ENCODE results near the gene IFNAR1.

The IFNAR1 gene

GRCh38 chr21:33324291-33325221 lies at the start of gene IFNAR1:
TSS of gene IFNAR1 (plus strand) at chr21:33324970. CDS start at chr21:33325056, 86 bp downstream.
- peak; percentile 99 for DNase-seq

- DNase-seq = no peak
Observed at GRCh38 chr21:33278721-33279120, 46.0 kb upstream of the IFNAR1 start.

DNA sequence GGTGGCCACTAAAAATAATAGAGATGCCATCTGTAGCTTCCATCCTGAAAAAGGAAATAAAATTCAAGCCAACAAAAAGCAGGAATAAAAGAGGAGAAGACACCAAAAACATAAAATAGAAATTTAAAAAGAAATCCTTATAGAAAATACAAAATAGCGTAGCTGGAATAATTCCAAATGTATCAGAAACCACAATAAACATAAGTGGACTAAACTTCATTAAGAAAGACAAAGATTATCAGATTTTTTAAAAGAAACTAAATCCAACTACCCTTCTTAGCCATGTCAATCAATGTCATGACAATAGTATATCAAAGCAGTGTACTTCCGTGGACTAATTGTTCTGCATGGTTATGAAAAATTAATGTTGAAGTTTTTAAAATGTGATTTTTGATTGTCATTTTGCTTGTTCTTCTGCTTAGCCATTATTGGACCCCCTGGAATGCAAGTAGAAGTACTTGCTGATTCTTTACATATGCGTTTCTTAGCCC lies 45.4 kb upstream of the IFNAR1 start:
- no peak for DNase-seq

DNA sequence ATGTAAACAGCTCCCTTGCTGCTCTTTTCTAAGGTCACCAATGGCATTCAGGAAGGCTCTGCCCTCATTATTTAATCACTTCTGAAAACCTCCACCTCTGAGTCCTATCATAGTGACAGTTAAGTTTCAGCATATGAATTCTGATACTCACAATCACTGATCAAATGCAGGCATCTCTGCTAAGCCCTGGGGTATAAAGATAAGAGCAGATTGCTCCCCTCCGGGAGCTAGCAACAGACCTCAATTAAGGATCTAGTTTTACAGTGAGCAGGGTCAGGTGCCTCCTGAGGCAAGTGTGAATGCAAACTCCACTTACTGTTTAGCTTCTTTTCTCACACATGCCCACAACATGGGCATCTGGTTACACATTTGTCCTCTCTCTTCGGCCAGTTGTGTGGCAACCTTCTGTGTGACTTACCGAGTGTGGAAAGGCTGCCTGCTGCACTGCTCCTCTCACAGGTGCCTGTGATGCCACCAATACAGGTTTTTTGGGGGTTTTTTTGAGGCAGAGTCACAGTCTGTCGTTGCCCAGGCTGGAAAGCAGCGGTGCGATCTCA lies 43.6 kb upstream of the IFNAR1 start:
- DNase-seq = no peak

DNA sequence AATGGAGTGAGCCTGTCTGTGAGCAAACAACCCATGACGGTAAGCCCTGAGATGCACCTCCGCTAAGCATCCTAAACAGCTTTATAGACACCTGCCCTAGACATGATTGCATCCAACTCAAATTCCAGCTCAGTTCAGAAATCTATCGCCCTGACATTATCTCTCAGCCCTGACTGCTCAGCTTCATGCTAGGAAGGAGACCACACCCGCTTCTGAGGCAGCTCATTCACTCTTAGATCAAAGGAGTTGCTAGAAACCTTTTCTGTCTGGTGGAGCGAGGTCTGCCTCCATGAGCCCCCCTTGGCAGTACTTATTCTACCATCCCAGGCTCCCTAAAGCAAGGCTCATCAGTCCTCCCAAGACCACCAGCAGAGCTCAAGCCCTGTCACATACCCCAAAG lies 41.6 kb upstream of the IFNAR1 start:
- no peak for DNase-seq

GRCh38 chr21:33286076-33286475 lies 38.7 kb upstream of the IFNAR1 start:
- DNase-seq = no peak

GRCh38 chr21:33286600-33287456 lies 37.9 kb upstream of the IFNAR1 start:
- DNase-seq = no peak

DNA sequence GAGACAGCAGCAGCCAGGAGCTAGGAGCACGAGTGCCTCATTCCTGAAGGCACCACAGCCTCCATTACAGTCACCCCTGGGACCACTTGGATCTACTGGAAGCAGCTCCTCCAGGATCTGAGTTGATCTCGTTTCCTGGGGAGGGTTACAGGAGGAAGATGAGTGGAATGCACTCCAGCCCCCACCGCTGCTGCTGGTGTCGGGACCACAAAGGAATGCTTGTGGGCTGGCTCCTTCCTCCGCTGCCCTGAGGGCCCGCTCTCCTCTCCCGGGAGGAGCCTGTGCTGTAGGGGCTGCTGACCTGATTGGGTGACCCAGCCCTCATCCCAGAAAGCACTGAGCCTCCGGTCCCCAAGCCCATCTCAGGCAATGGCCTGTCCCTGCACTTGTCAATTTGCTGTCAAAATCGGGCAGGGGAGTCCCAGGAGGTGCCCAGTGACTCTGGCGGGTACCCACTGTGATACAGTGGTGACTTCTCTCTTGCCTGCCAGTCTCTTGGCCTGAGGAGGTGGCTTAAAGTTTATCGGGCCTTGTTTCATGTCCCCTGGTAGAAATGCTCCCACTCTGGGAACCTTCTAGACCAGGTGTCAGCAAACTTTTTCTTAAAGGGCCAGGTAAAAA lies 35.5 kb upstream of the IFNAR1 start:
- DNase-seq = no peak

GRCh38 chr21:33290441-33290840 lies 34.3 kb upstream of the IFNAR1 start:
- no peak for DNase-seq

GRCh38 chr21:33291686-33292085 lies 33.1 kb upstream of the IFNAR1 start:
- no peak for DNase-seq

DNA sequence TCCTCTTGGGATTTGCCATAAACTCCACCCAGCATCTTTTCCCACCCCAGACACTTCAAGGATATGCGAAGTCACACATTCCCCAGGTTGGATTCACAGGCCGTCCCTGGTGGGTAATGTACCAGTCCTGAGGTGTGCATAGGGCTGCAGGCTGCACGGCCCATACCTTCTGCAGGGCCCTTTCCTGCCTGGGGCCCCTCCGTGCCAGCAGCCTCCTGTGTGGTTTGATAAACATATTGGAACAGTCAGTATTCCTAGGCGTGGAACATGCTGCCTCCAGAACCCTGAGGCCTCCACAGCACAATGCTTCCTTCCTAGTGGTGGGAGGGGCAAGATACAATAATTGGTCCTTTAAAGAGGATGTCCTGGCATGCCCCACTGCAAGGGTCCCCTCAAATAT lies 32.0 kb upstream of the IFNAR1 start:
- DNase-seq = no peak

DNA sequence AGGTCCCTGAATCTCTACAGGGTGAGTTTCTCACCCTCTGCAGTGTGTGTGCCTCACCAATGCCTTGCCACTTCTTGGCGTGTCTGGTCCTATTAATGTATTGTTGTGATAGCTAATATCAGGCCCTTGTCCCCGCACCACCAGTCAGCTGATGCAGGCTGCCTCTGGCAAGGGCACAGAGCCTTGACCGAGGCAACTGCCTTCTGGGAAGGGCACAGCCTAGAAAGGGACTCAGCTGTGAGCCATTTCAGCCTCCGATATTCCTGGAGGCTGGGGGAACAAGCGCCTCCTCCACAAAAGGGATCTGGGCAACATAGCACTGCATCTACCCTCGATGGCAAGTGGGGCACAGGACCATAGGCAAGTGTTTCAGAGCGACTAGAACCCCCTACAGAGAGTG lies 31.6 kb upstream of the IFNAR1 start:
- no peak for DNase-seq

DNA sequence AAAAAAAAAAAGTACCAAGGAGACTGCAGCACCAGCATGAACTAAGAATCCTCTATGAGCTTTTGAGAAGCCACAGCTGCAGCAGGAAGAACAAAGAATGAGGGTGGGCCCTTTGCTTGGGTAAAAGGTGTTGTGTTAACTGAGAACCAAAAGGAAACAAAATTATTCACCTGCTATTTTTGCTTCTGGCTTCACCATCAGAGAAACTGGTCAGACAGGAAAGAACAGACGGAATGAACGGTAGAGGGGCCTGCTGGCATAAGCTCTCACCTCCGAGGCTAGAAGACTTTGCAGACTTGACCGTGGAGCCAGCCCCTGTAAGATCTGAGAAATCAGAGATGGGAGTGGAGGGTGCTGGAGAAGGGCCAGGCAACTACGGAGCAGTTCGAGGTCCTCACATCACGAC lies 31.0 kb upstream of the IFNAR1 start:
- DNase-seq = no peak

DNA sequence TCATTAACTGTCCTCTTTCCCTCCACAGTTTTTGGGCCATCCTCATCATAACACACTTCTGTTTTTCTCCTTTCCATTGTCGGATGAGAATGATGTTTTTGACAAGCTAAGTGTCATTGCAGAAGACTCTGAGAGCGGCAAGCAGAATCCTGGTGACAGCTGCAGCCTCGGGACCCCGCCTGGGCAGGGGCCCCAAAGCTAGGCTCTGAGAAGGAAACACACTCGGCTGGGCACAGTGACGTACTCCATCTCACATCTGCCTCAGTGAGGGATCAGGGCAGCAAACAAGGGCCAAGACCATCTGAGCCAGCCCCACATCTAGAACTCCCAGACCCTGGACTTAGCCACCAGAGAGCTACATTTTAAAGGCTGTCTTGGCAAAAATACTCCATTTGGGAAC lies 28.6 kb upstream of the IFNAR1 start:
- no peak for DNase-seq

GRCh38 chr21:33299181-33299752 lies 25.5 kb upstream of the IFNAR1 start:
- no peak for DNase-seq

DNA sequence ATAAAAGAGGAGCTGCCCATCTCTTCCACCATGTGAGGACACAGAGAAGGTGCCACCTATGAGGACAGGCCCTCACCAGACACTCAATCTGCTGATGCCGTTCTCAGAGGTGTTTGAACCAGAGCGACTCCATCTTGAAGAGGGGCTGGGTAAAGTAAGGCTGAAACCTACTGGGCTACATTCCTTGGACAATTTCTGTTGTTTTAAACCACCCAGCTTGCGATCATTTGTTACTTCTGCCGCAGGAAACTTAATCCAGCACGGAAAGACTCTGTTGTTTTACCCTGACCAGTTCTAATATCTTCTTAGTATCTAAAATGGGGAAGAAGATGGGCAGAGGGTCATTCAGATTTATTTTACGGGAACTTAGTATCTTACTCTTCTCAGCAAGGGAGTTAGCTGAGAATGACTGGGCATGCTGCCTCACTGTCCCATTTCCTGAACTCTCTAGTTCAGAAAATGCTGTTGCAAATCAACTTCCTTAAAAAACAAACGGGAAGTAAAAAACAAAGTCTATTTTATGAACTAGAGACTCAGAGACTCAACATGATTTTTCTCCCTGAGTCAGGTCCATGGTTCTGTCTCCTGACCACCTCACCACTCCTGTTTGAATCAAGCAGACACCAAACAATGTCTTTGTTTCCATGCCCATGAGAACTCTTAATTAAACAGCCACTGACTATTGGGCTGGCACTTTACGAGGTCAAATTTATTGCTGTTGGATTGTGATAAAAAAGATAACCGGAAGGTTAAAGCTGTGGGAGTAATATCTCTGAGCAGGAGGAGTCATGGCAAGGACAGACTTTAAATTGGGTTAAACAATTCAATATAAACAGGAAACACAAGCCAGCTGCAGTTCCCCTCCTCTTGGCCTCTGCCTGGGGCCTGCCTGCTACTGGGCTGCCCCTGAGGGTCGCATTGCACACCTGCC lies 23.8 kb upstream of the IFNAR1 start:
- DNase-seq = no peak

- DNase-seq = no peak
Observed at GRCh38 chr21:33301632-33302002, 23.2 kb upstream of the IFNAR1 start.

DNA sequence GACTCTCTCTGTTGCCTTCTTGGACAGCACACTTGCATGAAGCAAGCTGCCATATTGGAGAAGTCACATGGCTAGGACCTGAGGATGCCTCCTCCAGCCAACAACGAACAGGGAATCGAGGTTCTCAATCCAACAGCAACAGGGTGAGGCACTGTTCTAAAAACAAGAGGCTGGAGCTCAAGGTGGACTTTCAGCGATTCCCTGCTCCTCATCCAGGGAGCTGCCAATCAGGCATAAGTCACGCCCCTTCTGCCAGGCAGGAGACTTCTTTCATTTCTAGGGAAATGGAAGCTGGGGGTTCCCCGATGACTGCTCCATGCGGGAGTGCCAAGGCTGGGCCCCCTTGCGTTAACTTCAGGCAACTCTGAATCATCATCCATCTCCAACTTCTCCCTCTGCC lies 22.7 kb upstream of the IFNAR1 start:
- no peak for DNase-seq

DNA sequence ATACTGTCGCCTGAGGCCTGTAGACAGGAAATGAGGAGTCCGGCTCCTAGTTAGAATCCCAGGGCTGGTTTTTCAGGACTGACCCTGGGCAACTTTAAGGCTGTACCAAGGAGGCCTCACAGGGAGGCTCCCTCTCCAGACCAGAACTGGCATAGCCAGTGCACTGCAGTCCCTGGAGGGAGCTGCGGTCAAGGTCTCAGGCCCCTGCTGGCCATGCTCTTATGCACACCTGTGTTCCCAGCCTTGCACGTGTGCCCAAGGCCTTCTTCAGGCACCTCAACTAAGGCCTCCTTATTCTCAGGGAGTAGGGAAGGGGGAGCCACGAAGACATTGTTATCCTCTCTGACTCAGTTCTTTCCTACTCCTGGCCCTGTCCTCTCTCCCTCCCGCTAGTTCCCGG lies 22.0 kb upstream of the IFNAR1 start:
- DNase-seq = no peak

GRCh38 chr21:33305344-33305671 lies 19.5 kb upstream of the IFNAR1 start:
- DNase-seq = no peak

DNA sequence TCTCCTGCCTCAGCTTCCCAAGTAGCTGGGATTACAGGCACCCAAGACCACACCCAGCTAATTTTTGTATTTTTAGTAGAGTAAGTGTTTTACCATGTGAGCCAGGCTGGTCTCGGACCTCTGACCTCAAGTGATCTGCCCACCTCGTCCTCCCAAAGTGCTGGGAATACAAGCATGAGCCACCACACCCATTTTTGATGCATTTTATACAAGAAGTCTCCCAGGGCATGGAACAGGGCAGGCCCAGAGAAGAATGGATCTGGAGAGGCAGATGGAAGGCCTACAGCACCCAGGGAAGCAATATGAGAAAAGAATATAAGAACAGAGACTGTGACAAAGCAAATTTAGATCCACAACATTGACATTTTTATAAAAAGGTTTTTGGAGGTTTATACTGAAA lies 18.8 kb upstream of the IFNAR1 start:
- no peak for DNase-seq

Measured in NCI-H1694 (cell line).